Mucosa of descending colon (tissue), 3 donors: ENCODE results near the gene KCNK7. TPM values are rescaled to one million over a fixed set of nuclear protein-coding genes. Genes with fewer than 3 reads are reported as not detected.

Experiments used
- ATAC-seq: fragments of 200-7000 bp; cut with Tn5 transposase; one replicate; pipeline ENCODE4 v1.9.1; 2020; ENCODE audit warnings: mild to moderate bottlenecking, moderate library complexity
- DNase-seq, 3 donors: peaks; one replicate each; pipeline ENCODE4 v3.0.0-alpha.2; 2020
- H3K36me3 ChIP-seq: fragments of 200-600 bp; one replicate; pipeline ENCODE4 v1.8.0; 2021; ENCODE audit warnings: low read depth, mild to moderate bottlenecking
- H3K4me1 ChIP-seq: fragments of 200-600 bp; one replicate; pipeline ENCODE4 v1.8.0; 2021; ENCODE audit warnings: low read depth, mild to moderate bottlenecking
- H3K4me3 ChIP-seq: fragments of 200-600 bp; one replicate; pipeline ENCODE4 v1.8.0; 2021; ENCODE audit warnings: mild to moderate bottlenecking
- H3K9me3 ChIP-seq: fragments of 200-600 bp; one replicate; pipeline ENCODE4 v1.8.0; 2021; ENCODE audit warnings: mild to moderate bottlenecking
- intact Hi-C, 2 donors: fragments of 100-400 bp; cut with DNase I in 1 of 2; cut with micrococcal nuclease in 1 of 2; formaldehyde crosslinking; loops; one replicate each; pipeline versions ENCODE4 v1.11.0 to v1.11.1; 2022; cut with DNase I, micrococcal nuclease
- total RNA-seq, 3 donors: library from RNA; stranded (reverse); fragmentation: NEBNext Ultra II Directional in 2 of 3; extraction: Animal tissue kit (Norgen Biotek cat#: 25700) in 2 of 3; gene quantifications; one replicate each; pipeline versions ENCODE4 v1.2.1 to v1.2.4, GENCODE V29; 2021 to 2023
- TF ChIP-seq, protein P1 (sequence below): fragments of 200-600 bp; IDR thresholded peaks from one replicate; pipeline ENCODE4 v1.8.0; 2022; ENCODE audit warnings: antibody characterized with exemption, mild to moderate bottlenecking
- donor health status: DM: no; HTN: no; CAD: no; lungs with moderate emphysema.
- donor health status: DM: no; HTN: no; CAD: no.
- donor health status: DM: no; HTN: yes; CAD: no.

The KCNK7 gene
- total RNA-seq, 3 donors from 2014 or later = 0.49 to 1.7 (median 1.5) TPM

- ATAC-seq (peak; percentile 57), DNase-seq (peak; percentile 85 to 96 (median 92))
- intact Hi-C loops = no loop called here
Measured at GRCh38 chr11:65574109-65574810, 21.3 kb downstream of the KCNK7 start.

DNA sequence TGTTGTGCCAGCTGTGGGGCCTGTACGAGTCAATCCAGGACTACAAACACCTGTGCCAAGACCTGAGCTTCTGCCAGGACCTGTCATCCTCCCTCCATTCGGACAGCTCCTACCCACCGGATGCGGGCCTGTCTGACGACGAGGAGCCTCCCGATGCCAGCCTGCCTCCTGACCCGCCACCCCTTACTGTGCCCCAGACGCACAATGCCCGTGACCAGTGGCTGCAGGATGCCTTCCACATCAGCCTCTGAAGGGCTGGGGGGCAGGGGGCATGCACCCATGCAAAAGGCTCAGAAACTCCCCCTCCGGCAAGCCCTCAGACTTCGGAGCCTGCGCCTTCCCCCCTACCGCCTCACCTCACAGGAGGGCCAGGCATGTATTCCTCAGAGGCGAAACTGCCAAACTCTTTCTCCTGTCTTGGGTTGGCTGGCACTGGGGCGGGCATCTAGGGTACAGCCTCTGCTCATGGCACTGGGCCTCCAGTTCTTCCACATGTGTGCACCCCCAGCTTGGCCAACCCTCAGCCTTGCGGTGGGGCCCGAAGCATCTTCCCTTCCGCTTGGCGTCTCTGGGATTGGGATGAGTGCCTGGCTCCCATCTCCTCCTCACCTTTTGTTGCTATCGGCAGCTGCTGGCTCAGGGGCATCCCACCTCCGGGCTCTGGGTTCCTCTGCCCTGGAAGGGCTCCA lies 22.1 kb downstream of the KCNK7 start:
- H3K4me1 ChIP-seq = peaks cover 68% of the 10 kb centered on the region
- H3K36me3 ChIP-seq = no peaks in the 10 kb centered on the region
- intact Hi-C loops = no loop called here
- H3K9me3 ChIP-seq = no peaks in the 10 kb centered on the region
- no peak overlapping the region for H3K4me3 ChIP-seq
- TF ChIP-seq, protein P1, sequence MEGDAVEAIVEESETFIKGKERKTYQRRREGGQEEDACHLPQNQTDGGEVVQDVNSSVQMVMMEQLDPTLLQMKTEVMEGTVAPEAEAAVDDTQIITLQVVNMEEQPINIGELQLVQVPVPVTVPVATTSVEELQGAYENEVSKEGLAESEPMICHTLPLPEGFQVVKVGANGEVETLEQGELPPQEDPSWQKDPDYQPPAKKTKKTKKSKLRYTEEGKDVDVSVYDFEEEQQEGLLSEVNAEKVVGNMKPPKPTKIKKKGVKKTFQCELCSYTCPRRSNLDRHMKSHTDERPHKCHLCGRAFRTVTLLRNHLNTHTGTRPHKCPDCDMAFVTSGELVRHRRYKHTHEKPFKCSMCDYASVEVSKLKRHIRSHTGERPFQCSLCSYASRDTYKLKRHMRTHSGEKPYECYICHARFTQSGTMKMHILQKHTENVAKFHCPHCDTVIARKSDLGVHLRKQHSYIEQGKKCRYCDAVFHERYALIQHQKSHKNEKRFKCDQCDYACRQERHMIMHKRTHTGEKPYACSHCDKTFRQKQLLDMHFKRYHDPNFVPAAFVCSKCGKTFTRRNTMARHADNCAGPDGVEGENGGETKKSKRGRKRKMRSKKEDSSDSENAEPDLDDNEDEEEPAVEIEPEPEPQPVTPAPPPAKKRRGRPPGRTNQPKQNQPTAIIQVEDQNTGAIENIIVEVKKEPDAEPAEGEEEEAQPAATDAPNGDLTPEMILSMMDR = no peak
- DNase-seq (peak; percentile 54 to 77 (median 66)), ATAC-seq (no peak)

More at GRCh38 chr11:65574109-65574810, 21.3 kb downstream of the KCNK7 start:
- H3K9me3 ChIP-seq = no peaks in the 10 kb centered on the region
- H3K36me3 ChIP-seq = no peaks in the 10 kb centered on the region
- TF ChIP-seq, protein P1 = peak; percentile 99
- H3K4me3 ChIP-seq = peak overlapping the region; percentile 27
- H3K4me1 ChIP-seq = peaks cover 64% of the 10 kb centered on the region

DNA sequence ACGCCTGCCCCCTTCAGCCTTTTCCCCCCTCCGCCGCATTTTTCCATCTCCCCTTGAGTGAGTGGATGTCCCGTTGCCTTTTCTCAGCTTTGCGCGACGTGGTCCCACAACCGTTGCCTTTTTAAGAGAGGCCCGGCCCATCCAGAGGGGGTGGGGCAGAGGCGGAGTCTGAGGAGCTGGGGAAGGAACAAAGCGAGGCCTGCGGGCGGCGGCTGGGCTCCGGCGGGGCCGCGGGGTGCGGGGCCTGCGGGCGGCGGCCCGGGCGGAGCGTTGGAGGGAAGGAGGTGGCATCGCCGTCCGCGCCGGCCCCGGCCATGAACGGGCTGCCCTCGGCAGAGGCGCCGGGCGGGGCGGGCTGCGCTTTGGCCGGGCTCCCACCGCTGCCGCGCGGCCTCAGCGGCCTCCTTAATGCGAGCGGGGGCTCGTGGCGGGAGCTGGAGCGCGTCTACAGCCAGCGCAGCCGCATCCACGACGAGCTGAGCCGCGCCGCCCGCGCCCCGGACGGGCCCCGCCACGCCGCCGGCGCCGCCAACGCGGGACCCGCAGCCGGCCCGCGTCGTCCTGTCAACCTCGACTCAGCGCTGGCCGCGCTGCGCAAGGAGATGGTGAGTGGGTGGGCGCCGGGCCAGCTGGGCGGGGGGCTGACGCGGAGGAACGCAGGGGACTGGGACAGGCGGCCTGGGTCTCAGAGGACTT lies 23.1 kb downstream of the KCNK7 start, which contains the start of gene FAM89B:
Gene FAM89B, plus strand, starts transcription at position 183 of the 696 bp plus-strand sequence. Its CDS starts 132 bp downstream, at position 315.
- intact Hi-C loops = no loop called here

GRCh38 chr11:65571940-65572339 lies 23.7 kb downstream of the KCNK7 start:
- Histone ChIP-seq H3K4me1 (peaks cover 60% of the 10 kb centered on the region), H3K36me3 (no peaks in the 10 kb centered on the region), H3K4me3 (no peak overlapping the region), H3K9me3 (no peaks in the 10 kb centered on the region)
- intact Hi-C loops = no loop called here
- DNase-seq (no peak), ATAC-seq (no peak)
- TF ChIP-seq, protein P1 = no peak

More for the DNA sequence above, 23.1 kb downstream of the KCNK7 start, which contains the start of gene FAM89B:
- DNase-seq (peak; percentile 96), ATAC-seq (peak; percentile 40)
- Histone ChIP-seq H3K36me3 (no peaks in the 10 kb centered on the region), H3K4me3 (peak within 1 kb of the TSS; percentile 54), H3K9me3 (no peaks in the 10 kb centered on the region), H3K4me1 (peaks cover 63% of the 10 kb centered on the region)
- TF ChIP-seq, protein P1 = no peak

DNA sequence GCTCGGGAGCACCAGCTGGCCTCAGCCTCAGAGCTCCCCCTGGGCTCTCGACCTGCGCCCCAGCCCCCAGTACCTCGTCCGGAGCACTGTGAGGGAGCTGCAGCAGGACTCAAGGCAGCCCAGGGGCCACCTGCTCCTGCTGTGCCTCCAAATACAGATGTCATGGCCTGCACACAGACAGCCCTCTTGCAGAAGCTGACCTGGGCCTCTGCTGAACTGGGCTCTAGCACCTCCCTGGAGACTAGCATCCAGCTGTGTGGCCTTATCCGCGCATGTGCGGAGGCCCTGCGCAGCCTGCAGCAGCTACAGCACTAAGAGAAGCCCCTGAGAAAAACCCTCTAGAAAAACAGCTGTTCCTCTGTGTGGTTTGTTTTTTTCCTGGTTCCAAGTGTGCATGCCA lies 24.2 kb downstream of the KCNK7 start:
- H3K4me1 ChIP-seq = peaks cover 55% of the 10 kb centered on the region
- H3K4me3 ChIP-seq = no peak overlapping the region
- no peaks in the 10 kb centered on the region for H3K36me3 ChIP-seq
- no peak for DNase-seq
- intact Hi-C loops = no loop called here
- TF ChIP-seq, protein P1 = no peak
- ATAC-seq = no peak
- H3K9me3 ChIP-seq = no peaks in the 10 kb centered on the region
